ENCODE data around the gene ALG10.

DNA sequence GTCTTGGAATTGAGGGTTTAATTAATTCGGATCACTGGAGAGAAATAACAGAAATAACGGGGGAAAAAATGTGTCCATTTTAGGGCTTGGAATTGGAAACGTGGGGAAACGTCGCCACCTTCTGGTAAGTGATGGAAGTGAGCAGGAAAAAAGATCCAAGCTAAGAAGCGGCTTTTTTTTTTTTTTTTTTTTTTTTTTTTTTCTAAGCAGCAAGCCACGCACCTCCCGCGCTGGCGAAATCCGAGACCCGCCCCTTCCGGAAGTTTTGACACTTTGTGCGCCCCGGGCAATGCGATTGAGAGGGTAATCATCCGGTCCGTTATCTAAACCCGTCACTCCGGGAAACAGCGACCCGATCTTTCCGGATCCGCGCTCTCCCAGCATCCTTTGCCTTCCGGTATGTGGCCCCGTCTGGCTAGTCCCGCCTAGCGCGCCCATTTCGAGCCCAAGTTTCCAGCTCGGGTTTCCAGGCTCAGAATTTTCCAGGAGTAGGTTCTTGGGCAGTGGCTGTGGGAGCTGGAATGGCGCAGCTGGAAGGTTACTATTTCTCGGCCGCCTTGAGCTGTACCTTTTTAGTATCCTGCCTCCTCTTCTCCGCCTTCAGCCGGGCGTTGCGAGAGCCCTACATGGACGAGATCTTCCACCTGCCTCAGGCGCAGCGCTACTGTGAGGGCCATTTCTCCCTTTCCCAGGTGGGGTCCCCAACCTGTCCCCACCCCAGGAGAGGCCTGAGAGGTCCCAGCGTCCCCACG lies at the start of gene ALG10:
- TF ChIP-seq, protein P1, sequence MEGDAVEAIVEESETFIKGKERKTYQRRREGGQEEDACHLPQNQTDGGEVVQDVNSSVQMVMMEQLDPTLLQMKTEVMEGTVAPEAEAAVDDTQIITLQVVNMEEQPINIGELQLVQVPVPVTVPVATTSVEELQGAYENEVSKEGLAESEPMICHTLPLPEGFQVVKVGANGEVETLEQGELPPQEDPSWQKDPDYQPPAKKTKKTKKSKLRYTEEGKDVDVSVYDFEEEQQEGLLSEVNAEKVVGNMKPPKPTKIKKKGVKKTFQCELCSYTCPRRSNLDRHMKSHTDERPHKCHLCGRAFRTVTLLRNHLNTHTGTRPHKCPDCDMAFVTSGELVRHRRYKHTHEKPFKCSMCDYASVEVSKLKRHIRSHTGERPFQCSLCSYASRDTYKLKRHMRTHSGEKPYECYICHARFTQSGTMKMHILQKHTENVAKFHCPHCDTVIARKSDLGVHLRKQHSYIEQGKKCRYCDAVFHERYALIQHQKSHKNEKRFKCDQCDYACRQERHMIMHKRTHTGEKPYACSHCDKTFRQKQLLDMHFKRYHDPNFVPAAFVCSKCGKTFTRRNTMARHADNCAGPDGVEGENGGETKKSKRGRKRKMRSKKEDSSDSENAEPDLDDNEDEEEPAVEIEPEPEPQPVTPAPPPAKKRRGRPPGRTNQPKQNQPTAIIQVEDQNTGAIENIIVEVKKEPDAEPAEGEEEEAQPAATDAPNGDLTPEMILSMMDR (IDR thresholded peaks at IDR 0.05), result peak; percentile 52 to 98 (median 82)
- TF ChIP-seq POLR2A (IDR thresholded peaks at IDR 0.05), result peak in 2 of 3 donors; percentile 56 to 66
